Fibroblast of lung (primary cell): ENCODE measurements around the gene RSAD1.

Experiments used
- CTCF ChIP-seq, 2 donors: IDR thresholded peaks in 1 of 2; conservative IDR thresholded peaks in 1 of 2; 1 replicate in 1 of 2; 2 replicates in 1 of 2; pipeline ENCODE4 v1.5.1; 2011 to 2012; ENCODE audit warnings: low read length in 2 of 2, control low read depth in 1 of 2, inconsistent platforms in 1 of 2, low read depth in 1 of 2, mild to moderate bottlenecking in 1 of 2
- EZH2 ChIP-seq: IDR thresholded peaks from 2 replicates; pipeline ENCODE4 v1.5.1; 2012; ENCODE audit warnings: low read length, control low read depth, mild to moderate bottlenecking; ENCODE audit errors: missing control alignments

- TF ChIP-seq CTCF (conservative IDR thresholded peaks at IDR 0.05 in 1 of 2, IDR thresholded peaks at IDR 0.05 in 1 of 2; ENCODE audit: low read depth in 1 of 2, low read length in 2 of 2) (no peak), EZH2 (no peak)
These were observed 51.2 kb downstream of the RSAD1 start for GRCh38 chr17:50529849-50530248.
